Loucy (cell line): ENCODE measurements around the gene FSCB.

ENCODE experiments used
- H2AFZ ChIP-seq: fragments of 200-600 bp; sonication (generic); 2 replicates; pipeline ENCODE4 v1.6.0; 2016; ENCODE audit warnings: antibody characterized with exemption, mild to moderate bottlenecking, low read length, moderate library complexity
- H3F3A ChIP-seq: fragments of 200-600 bp; 2 replicates; pipeline ENCODE4 v1.6.0; 2016; ENCODE audit warnings: antibody characterized with exemption, low read depth, mild to moderate bottlenecking
- H3K27me3 ChIP-seq: fragments of 200-600 bp; sonication (generic); 2 replicates; pipeline ENCODE4 v1.6.1; 2014; ENCODE audit warnings: low read length, mild to moderate bottlenecking; ENCODE audit not compliant: insufficient read depth, poor library complexity, severe bottlenecking
- H3K36me3 ChIP-seq: fragments of 200-600 bp; sonication (generic); 2 replicates; pipeline ENCODE4 v1.6.1; 2016; ENCODE audit warnings: low read length; ENCODE audit not compliant: insufficient read depth
- H3K4me1 ChIP-seq: fragments of 200-600 bp; sonication (generic); 2 replicates; pipeline ENCODE4 v1.5.1; 2014; ENCODE audit warnings: low read length, mild to moderate bottlenecking; ENCODE audit not compliant: insufficient read depth, poor library complexity, severe bottlenecking
- H3K4me2 ChIP-seq: fragments of 200-600 bp; sonication (generic); 2 replicates; pipeline ENCODE4 v1.6.0; 2014; ENCODE audit warnings: antibody characterized with exemption, low read length, low read depth, mild to moderate bottlenecking; ENCODE audit not compliant: poor library complexity, severe bottlenecking
- H3K4me3 ChIP-seq: fragments of 200-600 bp; sonication (generic); 2 replicates; pipeline ENCODE4 v1.5.1; 2014; ENCODE audit warnings: low read length, mild to moderate bottlenecking, mixed read lengths; ENCODE audit not compliant: poor library complexity, severe bottlenecking
- H3K79me2 ChIP-seq: fragments of 200-600 bp; sonication (generic); 2 replicates; pipeline ENCODE4 v1.6.1; 2014; ENCODE audit warnings: low read length; ENCODE audit not compliant: insufficient read depth
- H3K9ac ChIP-seq: fragments of 200-600 bp; sonication (generic); 2 replicates; pipeline ENCODE4 v1.6.0; 2014; ENCODE audit warnings: mild to moderate bottlenecking, low read depth, low read length, moderate library complexity; ENCODE audit not compliant: poor library complexity, severe bottlenecking
- H3K9me2 ChIP-seq: fragments of 200-600 bp; sonication (generic); replicated peaks from 2 replicates; pipeline ENCODE4 v1.6.1; 2016; ENCODE audit warnings: low read depth, low read length, mixed read lengths
- H3K9me3 ChIP-seq: fragments of 200-600 bp; sonication (generic); 2 replicates; pipeline ENCODE4 v1.6.1; 2014; ENCODE audit warnings: mild to moderate bottlenecking, antibody characterized with exemption, low read length, low read depth; ENCODE audit not compliant: insufficient read depth
- H4K20me1 ChIP-seq: fragments of 200-600 bp; sonication (generic); 2 replicates; pipeline ENCODE4 v1.6.0; 2014; ENCODE audit warnings: antibody characterized with exemption, low read length, mild to moderate bottlenecking; ENCODE audit not compliant: insufficient read depth, poor library complexity, severe bottlenecking
- CTCF ChIP-seq: fragments of 200-600 bp; sonication (generic); conservative IDR thresholded peaks from 2 replicates; pipeline ENCODE4 v1.5.1; 2014; ENCODE audit warnings: mild to moderate bottlenecking, antibody characterized with exemption, low read length
- EZH2phosphoT487 ChIP-seq: fragments of 200-600 bp; IDR thresholded peaks from 2 replicates; pipeline ENCODE4 v1.6.1; 2018; ENCODE audit warnings: antibody characterized with exemption, mild to moderate bottlenecking, moderate library complexity, borderline replicate concordance

The FSCB gene

GRCh38 chr14:44508834-44509233 lies 1.8 kb upstream of the FSCB start:
- no peaks in the 10 kb centered on the region for H3K36me3 ChIP-seq
- H3K4me2 ChIP-seq: no peak overlapping the region
- H3K9me2 ChIP-seq: no peaks in the 10 kb centered on the region
- no peak overlapping the region for H3K9ac ChIP-seq
- no peak overlapping the region for H2AFZ ChIP-seq
- H4K20me1 ChIP-seq: no peaks in the 10 kb centered on the region
- no peaks in the 10 kb centered on the region for H3K79me2 ChIP-seq
- no peaks in the 10 kb centered on the region for H3F3A ChIP-seq
- no peak for TF ChIP-seq CTCF
- H3K4me3 ChIP-seq: no peak overlapping the region
- H3K4me1 ChIP-seq: no peaks in the 10 kb centered on the region
- H3K27me3 ChIP-seq: no peaks in the 10 kb centered on the region
- peaks cover 4% of the 10 kb centered on the region; the same call in 1 of the 2 replicates for H3K9me3 ChIP-seq

GRCh38 chr14:44505588-44505987 lies 1.5 kb downstream of the FSCB start:
- Histone ChIP-seq H2AFZ (no peak overlapping the region), H3K9me2 (no peaks in the 10 kb centered on the region), H4K20me1 (no peaks in the 10 kb centered on the region), H3K9me3 (peaks cover 4% of the 10 kb centered on the region; the same call in 1 of the 2 replicates), H3K36me3 (no peaks in the 10 kb centered on the region), H3K27me3 (no peaks in the 10 kb centered on the region), H3K4me2 (no peak overlapping the region), H3F3A (no peaks in the 10 kb centered on the region), H3K4me3 (no peak overlapping the region), H3K9ac (no peak overlapping the region), H3K79me2 (no peaks in the 10 kb centered on the region), H3K4me1 (no peaks in the 10 kb centered on the region)
- TF ChIP-seq CTCF (no peak), EZH2phosphoT487 (no peak)

GRCh38 chr14:44497148-44497547 lies 9.9 kb downstream of the FSCB start:
- TF ChIP-seq EZH2phosphoT487: no peak
- no peak for TF ChIP-seq CTCF
- H3K9me2 ChIP-seq: no peaks in the 10 kb centered on the region
- H2AFZ ChIP-seq: no peak overlapping the region
- H3K36me3 ChIP-seq: no peaks in the 10 kb centered on the region
- no peaks in the 10 kb centered on the region for H3K27me3 ChIP-seq
- H4K20me1 ChIP-seq: no peaks in the 10 kb centered on the region
- H3K79me2 ChIP-seq: no peaks in the 10 kb centered on the region
- no peaks in the 10 kb centered on the region; the same call in 1 of the 2 replicates for H3K9me3 ChIP-seq
- H3K4me2 ChIP-seq: no peak overlapping the region
- no peaks in the 10 kb centered on the region for H3K4me1 ChIP-seq
- no peaks in the 10 kb centered on the region for H3F3A ChIP-seq
- H3K9ac ChIP-seq: no peak overlapping the region
- H3K4me3 ChIP-seq: no peak overlapping the region
